C4-2B (cell line): ENCODE data around the gene IGFL3.

Experiments used
- ZFX ChIP-seq: fragments of 450-650 bp; IDR thresholded peaks from 2 replicates; pipeline ENCODE4 v1.6.1; 2017
- TF ChIP-seq, protein P1 (sequence below): fragments of 450-650 bp; conservative IDR thresholded peaks from 2 replicates; pipeline ENCODE4 v1.5.1; 2017; ENCODE audit warnings: mild to moderate bottlenecking

DNA sequence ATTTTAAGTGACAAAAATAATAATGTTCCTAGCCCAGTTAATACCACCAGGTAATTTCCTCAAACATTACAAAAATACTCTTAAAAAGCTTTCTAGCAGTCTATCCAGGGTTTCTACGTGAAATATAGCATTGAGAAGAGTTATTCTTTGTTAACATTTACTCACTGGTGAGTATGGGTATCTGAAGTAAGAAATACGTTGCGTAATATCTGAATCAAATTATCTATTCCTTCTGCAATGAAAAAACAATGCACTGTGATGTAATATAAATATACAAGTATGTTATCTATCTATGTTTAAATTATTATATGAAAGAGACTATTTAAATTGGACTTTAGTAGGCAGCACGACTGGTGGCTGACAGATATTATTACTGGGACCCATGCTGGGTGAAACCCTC is 17.8 kb upstream of the IGFL3 start:
- TF ChIP-seq, protein P1, sequence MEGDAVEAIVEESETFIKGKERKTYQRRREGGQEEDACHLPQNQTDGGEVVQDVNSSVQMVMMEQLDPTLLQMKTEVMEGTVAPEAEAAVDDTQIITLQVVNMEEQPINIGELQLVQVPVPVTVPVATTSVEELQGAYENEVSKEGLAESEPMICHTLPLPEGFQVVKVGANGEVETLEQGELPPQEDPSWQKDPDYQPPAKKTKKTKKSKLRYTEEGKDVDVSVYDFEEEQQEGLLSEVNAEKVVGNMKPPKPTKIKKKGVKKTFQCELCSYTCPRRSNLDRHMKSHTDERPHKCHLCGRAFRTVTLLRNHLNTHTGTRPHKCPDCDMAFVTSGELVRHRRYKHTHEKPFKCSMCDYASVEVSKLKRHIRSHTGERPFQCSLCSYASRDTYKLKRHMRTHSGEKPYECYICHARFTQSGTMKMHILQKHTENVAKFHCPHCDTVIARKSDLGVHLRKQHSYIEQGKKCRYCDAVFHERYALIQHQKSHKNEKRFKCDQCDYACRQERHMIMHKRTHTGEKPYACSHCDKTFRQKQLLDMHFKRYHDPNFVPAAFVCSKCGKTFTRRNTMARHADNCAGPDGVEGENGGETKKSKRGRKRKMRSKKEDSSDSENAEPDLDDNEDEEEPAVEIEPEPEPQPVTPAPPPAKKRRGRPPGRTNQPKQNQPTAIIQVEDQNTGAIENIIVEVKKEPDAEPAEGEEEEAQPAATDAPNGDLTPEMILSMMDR = no peak
- TF ChIP-seq ZFX = no peak
